Tibial nerve (tissue), 4 donors: ENCODE data around the gene TMF1.

Experiments used
- EP300 ChIP-seq, 2 donors: sonication (generic); formaldehyde crosslinking; IDR thresholded peaks; one replicate each; pipeline ENCODE4 v1.6.1; 2017; ENCODE audit warnings: antibody characterized with exemption in 2 of 2, mild to moderate bottlenecking in 1 of 2
- POLR2A ChIP-seq, 2 donors: fragments of 450-650 bp; IDR thresholded peaks; one replicate each; pipeline ENCODE4 v1.6.1; 2017; ENCODE audit warnings: antibody characterized with exemption in 2 of 2, mild to moderate bottlenecking in 2 of 2, moderate library complexity in 2 of 2
- TF ChIP-seq, protein P1 (sequence below), 5 experiments: fragments of 200-600 bp in 3 of 5; fragments of 450-650 bp in 2 of 5; sonication (generic) in 3 of 5; IDR thresholded peaks; one replicate each; pipeline ENCODE4 v1.5.1; 2016 to 2019; ENCODE audit warnings: antibody characterized with exemption in 5 of 5, mild to moderate bottlenecking in 3 of 5, moderate library complexity in 2 of 5

DNA sequence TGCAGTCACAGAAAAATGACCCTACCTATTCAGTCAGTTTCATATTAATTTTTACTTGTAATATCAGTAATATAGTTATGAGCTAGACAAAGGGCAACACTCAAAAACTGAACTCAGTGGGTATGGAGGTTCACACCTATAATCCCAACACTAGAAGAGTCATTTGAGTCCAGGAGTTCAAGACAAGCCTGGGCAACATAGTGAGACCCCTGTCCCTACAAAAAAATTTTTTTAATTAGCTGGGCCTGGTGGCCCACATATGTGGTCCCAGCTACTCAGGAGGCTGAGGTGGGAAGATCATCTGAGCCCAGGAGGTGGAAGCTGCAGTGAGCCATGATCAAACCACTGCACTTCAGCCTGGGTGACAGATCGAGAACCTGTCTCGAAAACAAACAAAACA, 3.1 kb downstream of the TMF1 start:
- TF ChIP-seq POLR2A (IDR thresholded peaks at IDR 0.05) (no peak), EP300 (IDR thresholded peaks at IDR 0.05) (no peak)
- TF ChIP-seq, protein P1, sequence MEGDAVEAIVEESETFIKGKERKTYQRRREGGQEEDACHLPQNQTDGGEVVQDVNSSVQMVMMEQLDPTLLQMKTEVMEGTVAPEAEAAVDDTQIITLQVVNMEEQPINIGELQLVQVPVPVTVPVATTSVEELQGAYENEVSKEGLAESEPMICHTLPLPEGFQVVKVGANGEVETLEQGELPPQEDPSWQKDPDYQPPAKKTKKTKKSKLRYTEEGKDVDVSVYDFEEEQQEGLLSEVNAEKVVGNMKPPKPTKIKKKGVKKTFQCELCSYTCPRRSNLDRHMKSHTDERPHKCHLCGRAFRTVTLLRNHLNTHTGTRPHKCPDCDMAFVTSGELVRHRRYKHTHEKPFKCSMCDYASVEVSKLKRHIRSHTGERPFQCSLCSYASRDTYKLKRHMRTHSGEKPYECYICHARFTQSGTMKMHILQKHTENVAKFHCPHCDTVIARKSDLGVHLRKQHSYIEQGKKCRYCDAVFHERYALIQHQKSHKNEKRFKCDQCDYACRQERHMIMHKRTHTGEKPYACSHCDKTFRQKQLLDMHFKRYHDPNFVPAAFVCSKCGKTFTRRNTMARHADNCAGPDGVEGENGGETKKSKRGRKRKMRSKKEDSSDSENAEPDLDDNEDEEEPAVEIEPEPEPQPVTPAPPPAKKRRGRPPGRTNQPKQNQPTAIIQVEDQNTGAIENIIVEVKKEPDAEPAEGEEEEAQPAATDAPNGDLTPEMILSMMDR (IDR thresholded peaks at IDR 0.05): no peak
